GF-D8 (cell line): Measurements from ENCODE around the gene LY6G6D.
"Not testable (repeated sequence)": the region's sequence is repeated elsewhere in the genome, so short reads cannot be mapped to it uniquely, and the experiment has no call there.

Experiments used
- DNase-seq: peaks from one replicate; lab custom pipeline; 2025; lab: John Stamatoyannopoulos, UW

LY6G6D gene

DNA sequence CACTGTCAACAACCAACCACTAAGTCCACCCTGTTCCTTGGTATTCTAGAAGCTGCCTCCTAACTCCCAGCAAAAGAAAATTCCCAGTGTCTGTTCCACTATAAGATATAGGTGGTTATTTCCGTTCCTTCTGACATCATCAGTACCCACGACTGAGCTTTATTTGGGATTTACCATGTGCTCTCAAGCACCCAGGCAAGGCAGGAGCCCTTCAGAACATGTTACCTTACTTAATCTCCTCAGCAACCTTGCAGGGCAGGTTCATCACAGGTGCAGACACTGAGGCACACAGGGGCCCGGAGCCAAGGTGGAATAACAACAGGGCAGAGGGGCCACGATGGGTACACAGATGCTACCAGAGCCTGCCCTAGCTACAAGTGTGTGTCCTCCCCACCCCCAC lies 22.8 kb upstream of the LY6G6D start:
- DNase-seq: no peak

DNA sequence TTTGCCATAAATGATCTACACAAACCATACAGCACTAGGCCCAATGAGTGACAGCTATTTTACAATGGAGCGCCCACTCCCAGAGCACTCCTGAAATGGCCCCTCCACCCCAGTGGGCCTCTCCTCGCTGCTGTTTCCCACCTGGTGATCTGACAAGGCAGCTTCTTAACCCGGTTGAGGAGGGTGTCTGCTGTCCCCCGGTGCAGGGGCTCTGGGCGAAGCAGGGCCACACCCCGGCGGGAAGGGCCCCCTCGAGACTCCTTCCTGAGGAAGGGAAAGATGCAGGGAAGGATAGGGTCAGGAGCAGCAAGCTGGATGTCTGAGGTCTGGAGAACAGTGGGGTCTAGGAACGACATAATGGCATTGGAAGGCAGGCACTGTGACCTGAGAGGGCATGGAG lies 22.3 kb upstream of the LY6G6D start:
- no peak for DNase-seq

DNA sequence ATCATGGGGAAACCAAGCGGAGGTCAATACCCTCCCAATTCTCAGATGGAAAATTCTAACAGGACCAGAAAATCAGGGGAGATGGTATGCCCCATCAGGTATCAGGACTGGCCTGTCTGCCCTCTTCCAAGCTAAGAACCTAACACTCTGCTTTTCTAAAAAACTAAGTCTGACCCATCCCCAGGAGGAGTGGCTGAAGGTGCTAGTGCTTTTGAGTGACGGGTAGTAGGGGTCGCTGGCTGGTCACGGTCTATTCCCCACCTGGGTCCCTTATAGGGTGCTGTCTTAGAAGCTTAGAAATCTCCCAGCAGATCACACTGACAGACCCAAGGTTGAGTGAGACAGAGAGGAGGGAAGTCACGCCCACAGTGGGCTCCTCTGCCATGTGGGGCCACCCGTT lies 21.6 kb upstream of the LY6G6D start:
- no peak for DNase-seq

DNA sequence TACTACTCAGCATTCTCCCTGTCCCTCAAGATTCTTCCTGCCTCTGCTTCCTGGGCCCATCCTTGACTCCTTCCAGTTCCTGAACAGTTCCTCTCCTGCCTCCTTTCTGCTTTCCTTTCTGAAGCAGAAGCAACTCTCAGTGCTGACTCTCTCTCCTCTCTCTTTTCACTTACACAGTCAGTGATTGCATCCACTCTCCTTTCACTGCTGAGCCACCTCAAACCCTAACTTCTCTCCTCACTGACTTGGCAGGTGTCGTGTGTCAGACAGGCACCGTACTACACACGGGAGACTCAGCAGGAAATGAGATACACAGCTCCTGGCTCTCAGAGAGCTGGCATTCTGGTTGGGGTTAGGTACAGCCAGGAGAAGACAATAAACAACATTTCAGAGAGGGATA lies 17.6 kb upstream of the LY6G6D start:
- no peak for DNase-seq

DNA sequence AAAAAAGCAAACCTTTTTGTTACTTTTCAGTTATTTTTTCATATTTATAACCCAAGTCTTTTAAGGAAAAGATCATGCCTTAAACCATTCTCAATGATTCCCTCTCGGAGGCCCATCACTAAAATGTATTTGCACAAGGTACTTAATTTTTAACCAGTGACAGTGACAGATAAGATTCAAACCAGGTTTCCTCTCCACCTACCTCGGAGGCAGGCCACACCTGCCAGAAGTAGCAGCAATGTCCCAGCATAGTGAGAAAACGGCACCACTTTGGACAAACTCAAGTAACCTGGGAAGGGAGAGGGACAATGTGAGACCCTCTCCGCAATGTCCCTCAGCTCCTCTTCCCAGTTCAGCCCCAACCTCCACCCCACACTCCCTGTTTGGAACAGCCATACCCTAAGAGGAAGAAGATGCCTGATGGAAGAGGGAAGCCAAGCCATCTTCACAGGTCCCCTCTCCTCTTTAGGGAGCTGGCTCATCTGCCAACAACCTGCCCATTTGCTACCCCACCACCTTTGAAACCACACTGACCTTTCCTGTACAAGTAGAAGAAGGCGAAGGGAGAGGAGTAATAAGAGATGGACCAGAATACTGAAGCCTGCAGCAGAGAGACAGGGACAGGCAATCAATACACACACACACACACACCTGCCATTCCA lies 14.3 kb upstream of the LY6G6D start:
- no peak for DNase-seq

DNA sequence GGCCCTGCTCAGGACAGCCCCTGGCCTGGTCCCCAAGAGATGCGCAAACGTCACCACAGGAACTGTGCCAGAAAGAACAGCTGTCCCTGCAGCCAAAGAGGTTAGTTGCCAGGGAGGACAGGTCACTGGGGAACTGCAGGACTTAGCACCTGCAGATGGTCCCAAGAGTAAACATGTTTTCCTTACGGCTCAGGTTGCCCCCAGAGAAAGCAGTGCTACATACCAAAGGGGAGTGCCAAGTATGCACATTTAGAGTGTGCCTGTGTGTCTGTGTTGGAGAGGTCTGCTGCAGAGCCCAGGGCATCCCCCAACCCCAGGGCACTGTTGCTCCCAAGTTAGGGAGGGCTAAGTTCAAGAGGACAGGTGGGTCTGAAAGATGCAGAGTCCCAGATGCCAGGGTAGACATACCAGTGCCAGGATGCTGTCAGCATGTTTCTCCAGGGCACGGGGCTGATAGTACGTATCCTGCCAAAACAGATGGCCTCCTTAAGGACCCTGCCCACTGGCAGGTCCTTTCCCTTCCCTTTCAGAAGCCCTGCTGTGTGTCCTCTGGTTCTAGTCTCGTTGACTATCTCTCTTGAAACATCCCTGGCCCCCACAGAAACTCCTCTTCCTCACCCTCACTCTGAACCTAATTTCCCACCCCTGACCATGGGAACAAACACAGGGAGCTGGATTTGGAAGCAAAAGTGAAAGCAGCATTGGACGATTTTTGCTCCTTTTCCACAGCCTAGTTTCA lies 13.3 kb upstream of the LY6G6D start:
- no peak for DNase-seq

DNA sequence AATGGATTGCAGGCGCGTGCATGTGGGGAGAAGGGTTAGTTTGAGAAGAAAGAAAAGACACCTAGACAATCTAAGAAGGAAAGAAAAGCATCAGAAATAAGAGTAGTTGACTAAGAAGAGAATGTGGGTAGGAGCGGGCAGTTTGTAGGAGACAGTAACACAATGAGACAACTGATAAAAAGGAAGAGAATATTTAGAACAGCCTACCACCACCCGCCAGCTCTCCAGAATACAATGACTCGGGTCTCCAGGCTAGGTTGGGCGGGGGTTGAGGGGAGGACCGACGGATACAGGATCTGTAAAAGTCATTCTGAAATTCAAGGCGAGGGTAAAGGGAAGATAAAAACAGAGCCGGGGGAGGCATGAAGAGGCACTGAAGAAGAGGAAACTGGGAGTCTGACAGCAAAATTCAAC lies 12.7 kb upstream of the LY6G6D start:
- no peak for DNase-seq

DNA sequence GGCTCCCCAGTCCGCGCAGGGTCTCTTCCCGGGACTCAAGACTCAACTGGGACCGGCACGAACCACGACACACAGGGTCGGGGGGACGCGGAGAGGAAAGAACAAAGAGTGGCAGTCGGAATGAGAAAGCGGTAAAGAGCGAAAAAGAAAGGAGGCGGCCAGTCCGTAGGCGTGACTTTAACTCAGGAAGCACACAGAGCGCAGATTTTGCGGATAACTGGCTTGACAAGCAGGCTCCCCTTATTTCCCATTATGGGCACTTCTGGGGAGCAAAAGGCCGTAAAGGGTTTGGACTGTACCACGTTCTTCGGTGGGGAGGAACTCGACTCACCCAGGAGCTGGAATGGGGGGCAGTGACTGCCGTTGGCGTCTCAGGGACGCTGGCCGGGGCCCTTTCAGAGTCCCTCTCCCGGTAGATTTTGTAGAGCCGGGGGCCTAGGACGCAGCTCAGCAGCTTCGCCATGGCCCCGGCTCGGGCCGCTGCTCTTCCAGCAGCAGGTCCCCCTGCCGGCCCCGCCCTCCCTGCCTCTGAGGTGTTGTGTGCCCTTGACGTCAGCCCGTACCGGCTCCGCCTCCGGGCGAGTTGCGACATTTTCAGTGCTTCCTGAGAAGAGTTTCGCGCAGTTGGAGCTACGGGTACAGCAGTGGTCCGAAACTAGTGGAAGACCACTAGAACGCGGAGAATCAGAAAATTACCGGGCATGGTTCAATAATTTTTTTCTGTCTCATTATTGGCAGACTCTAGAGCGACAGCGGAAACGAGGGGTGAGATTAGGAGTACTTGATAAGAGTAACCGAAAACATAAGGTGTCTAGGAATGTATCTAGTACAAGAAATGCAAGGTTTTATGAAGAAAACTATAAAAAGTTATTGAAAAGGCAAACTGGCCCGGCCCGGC lies 12.1 kb upstream of the LY6G6D start, which contains the start of gene ABHD16A:
TSS of gene ABHD16A (minus strand) at position 506 of the 898 bp plus-strand sequence. CDS start at position 463, 43 bp downstream.
- peak; percentile 95 for DNase-seq

DNA sequence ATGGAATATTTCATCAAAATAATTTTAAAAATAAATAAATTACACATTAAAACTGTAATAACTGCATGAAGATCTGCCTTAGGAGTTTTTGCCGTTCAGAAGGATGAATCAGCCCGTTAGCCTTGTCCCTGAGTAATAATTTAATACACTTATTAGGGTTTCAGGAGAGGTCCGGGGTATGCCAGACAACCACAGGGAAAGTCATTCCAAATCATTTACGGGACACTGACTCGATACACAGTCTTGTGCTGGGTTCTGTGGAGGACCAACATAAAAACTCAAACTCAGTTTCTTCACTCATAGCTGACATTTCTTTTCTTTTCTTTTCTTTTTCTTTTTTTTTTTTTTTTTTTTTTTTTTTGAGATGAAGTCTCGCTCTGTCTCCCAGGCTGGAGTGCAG lies 9.2 kb upstream of the LY6G6D start:
- DNase-seq: no peak

DNA sequence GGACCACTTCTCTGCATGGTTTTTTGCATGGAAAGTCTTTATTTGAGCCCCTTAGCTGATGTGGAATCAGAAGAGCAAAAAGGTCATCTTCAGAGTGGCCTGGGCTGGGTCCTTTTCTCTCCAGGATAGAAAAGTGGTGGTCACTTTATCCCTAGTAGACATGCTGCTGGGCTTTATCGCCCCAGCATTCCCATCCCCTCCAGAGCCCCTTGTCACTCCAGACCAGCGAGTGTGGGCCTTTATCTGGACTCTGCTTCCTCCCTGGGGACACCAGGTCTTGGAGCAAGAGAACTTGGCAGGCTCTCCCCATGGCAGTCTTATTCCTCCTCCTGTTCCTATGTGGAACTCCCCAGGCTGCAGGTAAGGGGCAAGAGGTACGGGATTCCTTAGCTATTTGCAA lies 8.5 kb upstream of the LY6G6D start, which contains the start of gene LY6G6F:
TSS of gene LY6G6F (plus strand) at position 268 of the 400 bp plus-strand sequence. CDS start at position 309, 41 bp downstream.
- DNase-seq: no peak

DNA sequence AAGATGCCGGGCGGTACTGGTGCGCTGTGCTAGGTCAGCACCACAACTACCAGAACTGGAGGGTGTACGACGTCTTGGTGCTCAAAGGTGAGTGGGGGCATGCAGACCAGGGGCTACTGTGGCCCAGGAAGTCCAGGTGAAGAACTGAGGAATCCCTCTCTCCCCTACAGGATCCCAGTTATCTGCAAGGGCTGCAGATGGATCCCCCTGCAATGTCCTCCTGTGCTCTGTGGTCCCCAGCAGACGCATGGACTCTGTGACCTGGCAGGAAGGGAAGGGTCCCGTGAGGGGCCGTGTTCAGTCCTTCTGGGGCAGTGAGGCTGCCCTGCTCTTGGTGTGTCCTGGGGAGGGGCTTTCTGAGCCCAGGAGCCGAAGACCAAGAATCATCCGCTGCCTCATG lies 7.4 kb upstream of the LY6G6D start:
- no peak for DNase-seq

DNA sequence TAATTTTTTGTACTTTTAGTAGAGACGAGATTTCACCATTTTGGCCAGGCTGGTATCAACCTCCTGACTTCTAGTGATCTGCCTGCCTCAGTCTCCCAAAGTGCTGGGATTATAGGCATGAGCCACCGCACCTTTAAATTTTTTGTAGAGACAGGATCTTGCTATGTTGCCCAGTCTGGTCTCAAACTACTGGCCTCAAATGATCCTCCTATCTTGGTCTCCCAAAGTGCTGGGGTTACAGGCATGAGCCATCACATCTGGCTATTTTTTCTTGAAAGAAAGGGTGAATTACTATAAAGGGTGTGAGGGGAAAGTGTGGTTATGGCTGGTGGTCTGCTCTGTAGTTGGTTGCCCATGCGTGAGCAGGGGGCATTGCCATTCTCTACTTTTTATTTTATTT lies 6.9 kb upstream of the LY6G6D start:
- DNase-seq: no peak

DNA sequence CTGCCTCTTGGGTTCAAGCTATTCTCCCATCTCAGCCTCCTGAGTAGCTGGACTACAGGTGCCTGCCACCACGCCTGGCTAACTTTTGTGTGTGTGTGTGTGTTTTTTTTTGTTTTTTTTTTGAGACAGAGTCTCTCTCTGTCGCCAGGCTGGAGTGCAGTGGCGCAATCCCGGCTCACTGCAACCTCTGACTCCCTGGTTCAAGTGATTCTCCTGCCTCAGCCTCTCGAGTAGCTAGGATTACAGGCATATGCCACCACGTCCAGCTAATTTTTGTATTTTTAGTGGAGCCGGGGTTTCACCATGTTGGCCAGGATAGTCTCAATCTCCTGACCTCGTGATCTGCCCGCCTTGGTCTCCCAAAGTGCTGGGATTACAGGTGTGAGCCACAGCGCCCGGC lies 6.0 kb upstream of the LY6G6D start:
- DNase-seq: not testable (repeated sequence)

DNA sequence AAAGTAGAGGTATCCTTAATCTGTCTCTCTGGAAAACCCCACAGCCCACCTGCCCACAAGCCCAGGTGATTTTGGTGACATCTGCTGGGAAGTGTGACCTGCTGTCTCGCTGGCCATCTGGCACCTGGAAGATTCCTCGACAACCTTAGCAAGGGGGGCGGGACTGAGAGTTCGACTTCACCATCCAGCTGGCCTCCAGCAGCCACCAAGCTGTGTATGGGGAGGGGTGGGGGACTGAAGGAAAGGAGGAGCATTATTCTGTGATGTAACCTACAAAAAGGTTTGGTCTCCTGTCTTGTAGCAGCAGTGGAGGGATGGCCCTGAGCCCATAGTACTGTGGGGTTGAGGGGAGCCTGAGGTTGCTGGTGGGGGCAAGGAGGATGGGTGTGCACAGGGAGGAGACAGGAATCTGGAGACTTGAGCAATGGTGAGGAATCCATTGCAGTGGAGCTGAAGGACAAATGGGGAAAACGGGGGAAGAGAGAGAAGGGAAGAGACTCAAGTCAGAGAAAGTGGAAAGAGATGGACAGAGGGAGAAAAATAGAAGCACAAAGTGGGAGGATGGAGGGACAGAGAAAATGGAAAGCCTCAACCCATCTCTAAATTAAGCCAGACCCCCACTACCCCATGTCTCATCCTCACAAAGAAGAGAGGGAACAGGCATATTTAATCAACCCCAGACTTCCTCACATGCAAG lies 4.5 kb upstream of the LY6G6D start:
- no peak for DNase-seq

DNA sequence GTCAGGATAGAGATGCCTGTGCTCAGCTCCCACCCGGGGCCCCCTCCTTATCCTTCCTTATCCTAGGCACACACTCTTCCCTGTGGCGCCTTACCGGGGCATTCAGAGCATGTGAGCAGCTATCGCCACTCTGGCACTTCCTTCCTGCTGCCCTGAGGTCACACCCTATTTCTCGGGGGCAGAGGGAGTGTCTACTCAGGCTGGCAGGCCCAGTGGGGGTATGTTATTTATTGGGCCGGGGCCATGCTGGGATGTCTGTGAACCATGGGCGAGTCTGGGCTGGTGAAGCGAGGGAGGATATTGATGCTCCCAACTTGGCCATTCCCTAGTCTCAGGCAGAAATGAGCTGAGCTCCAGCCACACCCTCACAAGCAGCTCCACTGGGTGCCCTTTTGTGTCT lies 3.9 kb upstream of the LY6G6D start:
- DNase-seq: peak; percentile 10

DNA sequence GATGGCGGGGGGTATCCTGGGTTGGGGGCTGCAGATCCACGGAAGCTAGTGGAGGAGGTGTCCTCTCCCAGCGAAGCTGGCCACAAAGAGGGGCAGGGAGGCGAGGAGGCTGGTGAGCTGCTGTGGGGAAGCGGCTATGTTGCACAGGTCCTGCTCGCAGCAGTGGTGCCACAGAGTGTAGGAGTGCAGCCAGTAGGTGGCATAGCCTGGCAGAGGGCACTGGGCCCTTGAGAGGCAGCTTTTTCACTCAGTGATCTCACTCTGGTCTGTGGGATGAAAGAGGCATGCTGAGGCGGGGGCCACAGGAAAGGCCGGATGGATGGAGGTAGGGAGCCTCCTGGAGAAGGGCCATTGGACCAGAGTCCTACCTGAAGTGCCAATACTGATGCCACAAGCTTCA lies 2.9 kb upstream of the LY6G6D start:
- DNase-seq: peak; percentile 3

DNA sequence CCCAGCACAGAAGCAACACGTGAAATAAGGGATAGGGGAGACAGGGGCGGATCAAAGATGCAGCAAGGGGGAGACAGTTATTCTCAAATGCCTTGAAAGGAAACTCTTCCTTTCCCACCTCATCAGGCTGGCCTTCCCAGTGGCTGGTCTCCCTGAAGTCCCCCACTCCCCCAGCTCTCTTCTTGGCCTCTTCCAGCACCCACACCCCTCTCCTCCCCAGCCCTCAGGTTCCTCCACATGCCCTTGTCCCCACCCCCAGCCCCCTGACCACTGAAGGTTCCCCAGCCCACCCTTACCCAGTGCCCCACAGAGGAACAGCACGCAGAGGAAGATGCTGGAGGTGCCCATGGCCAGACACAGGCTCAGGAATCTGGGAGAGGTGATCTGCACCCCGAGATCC lies 1.7 kb upstream of the LY6G6D start:
- DNase-seq: no peak

DNA sequence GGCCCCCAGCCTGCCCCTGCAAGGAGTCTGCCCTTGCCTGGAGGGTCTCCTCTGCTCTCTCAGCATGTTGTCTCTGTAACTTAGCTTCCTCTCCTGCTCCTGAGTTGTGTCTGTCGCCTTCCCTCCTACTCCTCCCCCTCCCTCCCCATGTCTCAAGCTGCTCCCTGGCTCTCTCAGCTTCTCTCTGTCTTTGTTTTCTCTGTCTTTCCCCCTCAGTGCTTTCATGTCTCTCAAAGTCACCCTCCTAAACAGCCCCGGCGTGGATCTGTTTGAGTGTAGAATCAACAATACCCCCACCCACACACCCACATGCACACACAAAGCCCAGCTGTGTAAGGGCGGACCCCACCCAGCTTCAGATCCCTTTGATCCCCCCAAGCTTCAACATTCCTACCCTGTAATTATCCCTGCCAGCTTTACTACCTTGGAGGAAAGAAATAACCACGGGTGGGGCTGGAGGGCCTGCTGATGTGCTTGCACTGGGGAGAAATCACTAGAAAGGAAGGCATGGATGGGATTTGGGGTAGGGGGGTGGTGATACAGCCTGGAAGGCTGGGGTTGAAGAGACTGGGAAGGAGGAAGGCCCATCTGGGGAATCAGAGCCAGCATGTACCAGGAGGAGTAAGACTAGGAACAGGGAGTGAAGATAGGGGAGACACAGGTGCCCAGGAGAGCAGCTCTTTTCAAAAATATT lies 1.0 kb upstream of the LY6G6D start:
- DNase-seq: no peak

DNA sequence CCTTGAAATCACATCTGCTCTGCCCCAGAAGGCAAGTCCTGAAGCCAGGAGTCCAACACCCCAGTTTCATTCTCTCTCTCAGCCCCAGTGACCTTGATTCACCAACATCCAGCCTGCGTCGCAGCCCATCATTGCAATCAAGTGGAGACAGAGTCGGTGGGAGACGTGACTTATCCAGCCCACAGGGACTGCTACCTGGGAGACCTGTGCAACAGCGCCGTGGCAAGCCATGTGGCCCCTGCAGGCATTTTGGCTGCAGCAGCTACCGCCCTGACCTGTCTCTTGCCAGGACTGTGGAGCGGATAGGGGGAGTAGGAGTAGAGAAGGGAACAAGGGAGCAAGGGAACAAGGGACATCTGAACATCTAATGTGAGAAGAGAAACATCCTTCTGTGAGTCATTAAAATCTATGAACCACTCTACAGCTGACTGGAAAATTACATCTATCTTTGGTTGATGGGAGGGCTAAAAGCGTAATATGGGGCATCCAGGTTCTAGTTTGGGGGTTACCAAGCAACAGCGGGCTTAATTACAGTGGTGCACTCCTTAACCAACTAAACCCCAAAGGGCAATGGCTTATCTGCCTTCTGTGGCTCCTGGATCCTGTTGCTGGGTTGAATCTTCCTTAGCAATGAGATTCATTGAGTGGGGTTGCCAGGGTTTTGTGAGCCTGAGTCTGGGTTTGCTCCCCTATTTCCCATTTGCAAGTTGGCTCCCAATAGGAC lies 2.5 kb downstream of the LY6G6D start:
- DNase-seq: no peak

DNA sequence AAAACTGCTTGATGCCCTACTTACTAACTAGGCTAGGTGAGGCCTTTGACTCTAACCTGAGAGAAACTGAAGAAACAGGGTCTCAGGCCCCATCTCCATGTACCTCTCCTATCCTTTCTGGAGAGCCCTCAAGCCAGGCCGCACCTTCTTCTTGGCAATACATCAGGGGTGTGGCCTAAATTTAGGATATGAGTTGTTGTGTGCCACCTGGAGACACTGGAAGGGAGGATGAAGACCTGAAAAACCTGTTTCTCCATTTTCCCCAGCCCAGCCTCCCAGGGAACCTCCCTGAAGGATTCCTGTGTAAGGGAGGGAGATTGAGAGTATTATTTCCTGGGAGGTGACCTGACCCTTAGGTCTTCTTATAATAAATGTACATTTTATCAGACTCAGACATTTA lies 3.1 kb downstream of the LY6G6D start:
- DNase-seq: no peak

DNA sequence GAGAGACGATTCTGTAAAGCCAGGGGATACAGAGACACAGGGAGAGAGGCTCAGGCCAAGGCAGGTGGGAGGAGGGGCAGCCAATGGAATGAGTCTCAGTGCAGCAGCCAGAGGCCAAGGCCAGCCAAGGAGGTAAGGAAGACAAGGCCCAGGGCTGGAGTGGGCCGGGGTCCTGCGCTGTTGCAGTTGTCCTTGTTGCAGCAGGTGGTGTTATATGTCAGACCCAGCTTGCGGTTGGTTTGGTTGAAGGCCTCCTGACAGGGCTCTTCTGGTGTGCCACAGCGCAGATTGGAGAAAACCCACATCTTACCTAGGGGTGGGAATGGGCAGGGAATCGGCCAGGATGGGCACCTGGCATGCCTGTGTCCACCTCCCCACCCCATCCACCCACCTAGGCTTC lies 3.9 kb downstream of the LY6G6D start:
- no peak for DNase-seq
